GM18505 (cell line): ENCODE results near the gene PCDHGB5.

Experiments
- ATAC-seq: cut with Tn5 transposase; IDR thresholded peaks from one replicate; pipeline ENCODE4 v1.9.1; 2021; ENCODE audit not compliant: unreplicated experiment
- POLR2A ChIP-seq: IDR thresholded peaks from 4 replicates; pipeline ENCODE4 v1.6.1; 2011; ENCODE audit warnings: borderline replicate concordance; ENCODE audit not compliant: insufficient read depth, insufficient read length; ENCODE audit errors: extremely low read depth

PCDHGB5 gene

DNA sequence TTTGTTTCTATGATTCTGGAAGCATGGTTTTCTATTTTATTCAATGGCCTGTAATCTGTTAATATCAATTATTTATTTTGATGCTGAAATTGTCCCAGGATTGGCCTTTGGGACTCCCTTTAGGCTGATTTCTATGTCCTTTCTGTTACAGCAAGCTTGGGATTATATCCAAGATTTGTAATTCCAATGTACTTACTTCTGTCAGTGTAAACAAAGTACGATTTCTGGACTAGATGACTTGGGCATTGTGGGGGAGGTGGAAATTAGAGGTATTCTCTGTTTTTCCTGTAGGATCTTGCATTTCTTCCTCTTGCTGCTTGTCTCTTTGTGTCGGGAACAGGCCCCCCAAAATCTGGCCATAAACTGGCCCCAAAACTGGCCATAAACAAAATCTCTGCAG, 36.3 kb downstream of the PCDHGB5 start:
- TF ChIP-seq POLR2A, result no peak
- ATAC-seq, result no peak

- TF ChIP-seq POLR2A, result no peak
- no peak for ATAC-seq
Observed at GRCh38 chr5:141437221-141437620, 39.5 kb downstream of the PCDHGB5 start.

GRCh38 chr5:141439411-141440141, 41.8 kb downstream of the PCDHGB5 start:
- TF ChIP-seq POLR2A, result no peak
- no peak for ATAC-seq

DNA sequence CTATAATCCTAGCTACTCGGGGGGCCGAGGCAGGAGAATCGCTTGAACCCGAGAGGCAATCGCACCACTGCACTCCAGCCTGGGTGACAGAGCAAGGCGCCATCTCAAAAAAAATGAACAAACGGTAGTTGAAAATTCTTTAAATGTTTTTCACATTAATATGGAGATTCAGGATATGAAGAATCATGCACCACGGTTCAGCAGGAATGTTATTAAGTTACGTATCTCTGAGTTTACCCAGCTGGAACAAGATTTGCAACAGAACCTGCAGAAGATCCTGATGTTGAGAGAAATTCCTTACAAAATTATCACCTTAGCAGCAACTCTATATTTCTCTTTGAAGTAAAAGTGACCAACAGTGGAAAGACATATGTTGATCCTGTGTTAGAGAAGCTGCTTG, 42.6 kb downstream of the PCDHGB5 start:
- ATAC-seq, result no peak
- no peak for TF ChIP-seq POLR2A

DNA sequence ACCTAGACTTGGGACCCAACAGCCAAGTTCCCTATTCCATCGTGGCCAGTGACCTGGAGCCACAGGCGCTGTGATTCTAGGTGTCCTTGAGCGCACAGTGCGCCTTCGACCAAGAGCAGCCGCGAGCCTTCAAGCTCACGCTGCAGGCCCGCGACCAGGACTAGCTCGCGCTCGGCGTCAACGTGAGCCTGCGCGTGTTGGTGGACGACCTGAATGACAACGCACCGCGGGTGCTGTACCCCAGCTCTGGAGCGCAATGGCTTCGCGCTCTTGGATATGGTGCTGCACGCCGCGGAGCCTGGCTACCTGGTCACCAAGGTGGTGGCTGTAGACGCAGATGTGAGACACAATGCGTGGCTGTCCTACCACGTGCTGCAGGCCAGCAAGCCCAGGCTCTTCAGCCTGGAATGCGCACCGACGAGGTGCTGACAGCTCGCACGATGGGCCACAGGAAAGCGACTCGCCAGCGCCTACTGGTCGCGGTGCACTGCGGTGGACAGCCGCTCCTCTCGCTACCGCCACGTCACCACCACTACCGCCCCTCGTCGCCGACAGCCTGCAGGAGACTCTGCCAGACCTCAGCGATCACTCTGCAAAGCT, 43.9 kb downstream of the PCDHGB5 start:
- TF ChIP-seq POLR2A, result no peak
- ATAC-seq, result no peak
